Fibroblast of pulmonary artery (primary cell): ENCODE measurements around the gene ACOT8.

Experiments
- DNase-seq: peaks from one replicate; pipeline ENCODE4 v3.0.0-alpha.2; 2010; ENCODE audit warnings: low read depth
- H3K4me3 ChIP-seq: replicated peaks from 2 replicates; pipeline ENCODE4 v1.5.1; 2011; ENCODE audit warnings: low read depth, mild to moderate bottlenecking, control low read depth, low read length, moderate library complexity
- TF ChIP-seq, protein P1 (sequence below): IDR thresholded peaks from 2 replicates; pipeline ENCODE4 v1.5.1; 2011; ENCODE audit warnings: mild to moderate bottlenecking, control low read depth, low read length, inconsistent platforms; ENCODE audit errors: missing control alignments

The ACOT8 gene

DNA sequence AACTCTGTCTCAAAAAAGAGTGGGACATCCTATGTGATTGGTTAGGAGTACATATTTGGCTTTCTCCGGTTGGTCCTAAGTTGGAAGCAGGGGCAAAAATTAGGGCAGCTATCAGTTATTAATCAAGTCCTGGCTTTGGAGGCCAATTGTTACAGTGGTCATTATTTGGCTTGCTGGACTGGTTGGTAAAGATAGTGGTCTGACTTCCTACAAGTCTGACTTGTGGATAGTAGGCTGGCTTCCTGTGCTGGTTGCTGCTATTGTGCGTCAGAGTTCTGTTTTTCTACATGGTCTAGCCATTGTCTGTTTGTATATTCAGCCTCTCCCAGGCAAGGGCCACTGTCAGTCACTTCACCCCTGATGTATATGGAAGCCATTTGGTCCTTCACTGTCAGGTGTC lies 7.0 kb downstream of the ACOT8 start:
- TF ChIP-seq, protein P1, sequence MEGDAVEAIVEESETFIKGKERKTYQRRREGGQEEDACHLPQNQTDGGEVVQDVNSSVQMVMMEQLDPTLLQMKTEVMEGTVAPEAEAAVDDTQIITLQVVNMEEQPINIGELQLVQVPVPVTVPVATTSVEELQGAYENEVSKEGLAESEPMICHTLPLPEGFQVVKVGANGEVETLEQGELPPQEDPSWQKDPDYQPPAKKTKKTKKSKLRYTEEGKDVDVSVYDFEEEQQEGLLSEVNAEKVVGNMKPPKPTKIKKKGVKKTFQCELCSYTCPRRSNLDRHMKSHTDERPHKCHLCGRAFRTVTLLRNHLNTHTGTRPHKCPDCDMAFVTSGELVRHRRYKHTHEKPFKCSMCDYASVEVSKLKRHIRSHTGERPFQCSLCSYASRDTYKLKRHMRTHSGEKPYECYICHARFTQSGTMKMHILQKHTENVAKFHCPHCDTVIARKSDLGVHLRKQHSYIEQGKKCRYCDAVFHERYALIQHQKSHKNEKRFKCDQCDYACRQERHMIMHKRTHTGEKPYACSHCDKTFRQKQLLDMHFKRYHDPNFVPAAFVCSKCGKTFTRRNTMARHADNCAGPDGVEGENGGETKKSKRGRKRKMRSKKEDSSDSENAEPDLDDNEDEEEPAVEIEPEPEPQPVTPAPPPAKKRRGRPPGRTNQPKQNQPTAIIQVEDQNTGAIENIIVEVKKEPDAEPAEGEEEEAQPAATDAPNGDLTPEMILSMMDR: no peak
- no peak overlapping the region for H3K4me3 ChIP-seq
- no peak for DNase-seq

DNA sequence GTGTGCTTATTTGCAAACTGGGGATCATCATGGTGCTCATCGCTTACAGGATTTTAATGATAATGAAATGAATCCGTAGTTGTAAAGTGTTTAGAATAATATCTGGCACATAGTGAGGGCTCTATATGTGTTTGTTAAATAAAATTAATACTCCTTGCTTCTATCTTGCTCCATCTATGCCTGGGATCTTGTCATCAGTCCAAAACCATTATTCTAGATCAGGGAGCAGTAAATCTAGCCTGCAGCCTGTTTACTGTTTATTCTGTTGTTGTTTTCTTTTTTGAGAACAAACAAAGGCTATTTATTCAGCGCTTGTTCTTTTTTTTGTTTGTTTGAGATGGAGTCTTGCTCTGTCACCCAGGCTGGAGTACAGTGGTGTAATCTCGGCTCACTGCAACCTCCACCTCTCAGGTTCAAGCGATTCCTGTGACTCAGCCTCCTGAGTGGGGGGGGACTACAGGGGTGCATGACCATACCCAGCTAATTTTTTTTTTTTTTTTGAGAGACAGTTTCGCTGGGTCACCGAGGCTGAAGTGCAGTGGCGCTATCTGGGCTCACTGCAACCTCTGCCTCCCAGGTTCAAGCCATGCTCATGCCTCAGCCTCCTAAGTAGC lies 8.1 kb downstream of the ACOT8 start:
- no peak for DNase-seq
- TF ChIP-seq, protein P1: no peak
- no peak overlapping the region for H3K4me3 ChIP-seq

DNA sequence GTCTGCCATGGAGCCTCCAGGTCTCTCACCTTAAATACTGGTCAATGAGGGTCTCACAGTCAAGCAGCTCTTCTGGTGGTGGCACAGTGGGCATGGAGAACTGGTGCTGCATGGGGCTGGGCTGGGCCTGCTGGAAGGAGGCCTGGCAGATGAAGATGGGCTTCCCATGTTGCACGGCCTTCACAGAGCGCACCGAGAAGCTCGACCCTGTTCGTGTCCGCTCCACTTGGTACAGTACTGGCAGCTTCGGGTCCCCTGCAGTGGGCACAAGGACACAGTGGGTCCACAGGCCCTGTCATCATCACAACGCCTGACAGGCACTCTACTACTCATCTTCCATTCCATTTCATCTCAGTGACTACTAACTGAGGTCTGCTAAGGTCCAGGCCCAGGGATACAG lies 8.8 kb downstream of the ACOT8 start:
- TF ChIP-seq, protein P1: no peak
- H3K4me3 ChIP-seq: no peak overlapping the region
- no peak for DNase-seq

DNA sequence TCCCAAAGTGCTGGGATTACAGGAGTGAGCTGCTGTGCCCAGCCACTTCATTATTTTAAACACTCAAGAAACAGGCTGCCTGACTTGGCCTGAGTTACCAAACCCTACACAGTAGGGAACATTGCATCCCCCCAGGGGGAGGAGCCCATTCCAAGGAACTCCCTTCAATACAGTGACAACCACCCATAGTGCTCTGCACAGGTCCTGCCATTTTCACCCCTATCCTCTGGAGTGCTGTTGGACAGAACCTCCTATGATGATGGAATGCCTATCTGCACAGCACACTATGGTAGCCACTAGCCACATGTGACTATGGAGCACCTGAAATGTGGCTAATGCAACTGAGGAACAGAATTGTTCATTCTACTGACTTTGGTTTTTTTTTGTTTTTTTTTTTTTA lies 11.7 kb downstream of the ACOT8 start:
- TF ChIP-seq, protein P1: no peak

DNA sequence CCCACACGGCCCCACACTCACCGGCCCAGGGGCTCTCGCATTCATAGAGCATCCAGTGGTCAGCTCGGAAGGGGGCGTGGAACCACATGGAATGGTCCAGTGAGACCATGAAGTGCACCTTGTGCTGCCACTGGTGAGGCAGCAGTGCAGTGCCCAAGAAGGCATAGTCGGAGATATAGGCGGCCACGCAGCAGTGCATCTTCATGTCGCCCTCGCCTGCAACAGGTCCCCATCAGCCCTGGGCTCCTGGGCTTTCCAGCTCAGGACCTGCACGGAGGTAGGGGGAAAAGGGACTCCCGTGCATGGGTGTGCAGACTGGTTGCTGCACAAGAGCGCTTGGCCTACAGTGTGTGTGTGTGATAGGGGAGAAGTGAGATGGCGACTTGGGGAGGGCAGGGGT lies 13.7 kb downstream of the ACOT8 start:
- H3K4me3 ChIP-seq: no peak overlapping the region
- DNase-seq: no peak
- TF ChIP-seq, protein P1: no peak

More for the DNA sequence above, 11.7 kb downstream of the ACOT8 start:
- H3K4me3 ChIP-seq: no peak overlapping the region
- DNase-seq: no peak

DNA sequence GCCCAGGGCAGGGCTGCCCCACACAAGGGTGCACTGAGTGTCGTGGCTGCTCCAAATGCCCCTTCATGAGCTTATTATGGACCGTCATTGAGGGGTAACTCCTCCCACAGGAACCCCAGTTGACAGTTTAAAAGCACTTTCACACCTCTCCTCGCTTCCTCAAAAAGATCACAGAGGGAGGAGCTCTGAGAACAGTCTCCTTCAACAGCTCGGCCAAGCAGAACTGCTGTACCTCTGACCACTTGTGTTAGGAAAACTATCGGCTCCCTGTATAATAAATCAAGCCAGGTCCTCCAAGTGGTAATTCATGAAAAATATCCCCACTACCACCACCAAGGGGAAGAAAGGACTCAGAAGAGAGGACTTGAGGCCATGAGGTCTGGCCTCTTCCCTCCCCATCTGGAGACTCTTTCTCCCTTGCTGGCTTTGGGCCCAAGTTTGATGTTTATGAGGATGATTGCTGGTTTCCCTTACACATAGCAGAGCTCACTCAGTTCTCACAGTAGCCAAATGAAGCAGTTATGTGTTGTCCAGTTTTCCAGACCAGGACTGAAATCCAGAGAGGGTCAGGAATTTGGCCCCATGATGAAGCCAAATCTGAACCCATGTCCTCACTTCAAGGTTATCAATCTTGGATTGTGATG lies 14.9 kb downstream of the ACOT8 start:
- DNase-seq: peak; percentile 31
- H3K4me3 ChIP-seq: no peak overlapping the region
- TF ChIP-seq, protein P1: no peak
